CD4-positive, alpha-beta T cell treated with Interleukin-15 for 1 hour (primary cell): ENCODE measurements around the gene MCFD2.
"Not testable (repeated sequence)": the region's sequence is repeated elsewhere in the genome, so short reads cannot be mapped to it uniquely, and the experiment has no call there.

Experiments used
- DNase-seq: peaks from one replicate; pipeline ENCODE4 v3.0.0-alpha.2; 2020

Gene MCFD2

DNA sequence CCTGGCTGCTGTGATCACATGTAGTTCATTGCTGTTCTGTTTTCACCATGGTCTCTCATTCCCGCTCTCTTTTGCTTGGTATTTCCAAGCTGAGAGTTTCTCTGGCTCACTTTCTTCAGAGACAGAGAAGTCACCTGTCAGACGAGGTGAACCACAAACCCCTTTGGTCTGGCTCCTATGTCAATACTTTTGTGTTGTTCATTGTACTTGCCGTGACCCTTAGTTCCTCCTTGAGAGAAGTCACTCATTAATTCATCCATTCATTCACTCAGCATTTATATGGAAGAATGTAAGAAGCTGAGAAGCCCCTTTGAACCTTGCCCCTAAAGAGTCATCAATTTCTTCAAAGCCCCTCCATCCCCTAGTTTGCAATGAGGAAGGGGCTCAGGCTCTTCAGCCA, 15.2 kb downstream of the MCFD2 start:
- no peak for DNase-seq

DNA sequence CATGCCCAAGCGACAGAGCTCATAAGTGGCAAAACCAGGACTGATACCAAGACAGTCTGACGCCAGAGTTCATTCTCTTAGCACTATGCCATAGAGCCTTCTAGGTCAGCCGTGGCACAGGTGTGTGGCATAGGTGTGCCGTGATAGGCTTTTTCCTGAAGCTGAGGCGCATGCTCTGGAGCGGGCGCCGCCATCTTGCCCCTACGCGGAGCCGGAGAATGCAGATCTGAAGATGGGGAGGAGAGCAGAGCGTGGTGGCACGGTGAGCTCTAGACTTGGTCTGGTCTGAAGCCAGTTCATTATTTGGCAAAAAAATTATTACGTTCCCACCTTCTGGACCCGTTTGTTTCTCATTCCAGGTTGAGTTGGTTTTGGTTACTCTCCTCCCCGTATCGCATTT, 16.6 kb downstream of the MCFD2 start:
- no peak for DNase-seq

DNA sequence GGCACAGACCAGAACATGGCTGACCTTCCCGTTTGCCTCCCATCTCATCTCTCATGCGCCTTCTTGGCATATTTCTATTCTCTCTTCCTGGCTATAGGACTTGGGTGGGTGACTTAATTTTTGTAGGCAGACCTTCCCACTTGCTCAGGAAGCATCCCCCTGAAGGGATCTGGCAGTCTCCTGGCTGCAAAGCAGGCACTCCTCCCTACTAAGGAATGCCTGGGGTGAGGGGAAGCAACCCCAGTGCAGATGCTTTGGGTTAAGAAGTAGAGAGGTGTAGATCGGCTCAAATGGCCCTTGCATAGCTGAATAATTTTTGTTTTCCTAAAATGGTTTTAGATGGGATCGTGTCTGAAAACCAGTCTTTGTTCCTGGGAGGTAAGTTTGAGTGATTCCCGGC, 17.6 kb downstream of the MCFD2 start:
- DNase-seq = no peak

DNA sequence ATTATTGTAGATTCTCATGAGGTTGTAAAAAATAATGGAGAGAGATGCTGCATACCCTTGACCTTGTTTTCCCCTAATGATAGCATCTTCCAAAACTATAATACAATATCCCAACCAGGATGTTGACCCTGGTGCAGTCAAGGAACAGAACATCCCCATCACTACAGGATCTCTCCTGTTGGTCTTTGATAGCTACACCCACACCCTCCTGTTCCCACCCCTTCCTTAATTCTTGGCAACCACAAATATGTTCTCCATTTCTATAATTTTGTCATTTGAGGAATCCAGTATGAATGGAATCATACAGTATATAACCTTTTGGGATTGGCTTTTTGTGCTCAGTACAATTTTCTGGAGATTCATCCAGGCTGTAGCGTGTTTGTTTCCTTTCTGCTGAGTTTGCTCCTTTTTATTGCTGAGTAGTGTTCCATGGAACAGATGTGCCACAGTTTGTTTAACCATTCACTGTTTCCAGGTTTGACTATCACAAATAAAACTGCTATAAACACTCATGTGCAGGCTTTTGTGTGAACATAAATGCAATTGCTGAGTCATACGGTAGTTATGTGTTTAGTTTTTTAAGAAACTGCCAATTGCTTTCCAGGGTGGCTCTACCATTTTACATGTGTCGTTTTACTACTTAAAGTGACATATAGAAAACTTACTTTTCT, 22.2 kb downstream of the MCFD2 start:
- no peak for DNase-seq

DNA sequence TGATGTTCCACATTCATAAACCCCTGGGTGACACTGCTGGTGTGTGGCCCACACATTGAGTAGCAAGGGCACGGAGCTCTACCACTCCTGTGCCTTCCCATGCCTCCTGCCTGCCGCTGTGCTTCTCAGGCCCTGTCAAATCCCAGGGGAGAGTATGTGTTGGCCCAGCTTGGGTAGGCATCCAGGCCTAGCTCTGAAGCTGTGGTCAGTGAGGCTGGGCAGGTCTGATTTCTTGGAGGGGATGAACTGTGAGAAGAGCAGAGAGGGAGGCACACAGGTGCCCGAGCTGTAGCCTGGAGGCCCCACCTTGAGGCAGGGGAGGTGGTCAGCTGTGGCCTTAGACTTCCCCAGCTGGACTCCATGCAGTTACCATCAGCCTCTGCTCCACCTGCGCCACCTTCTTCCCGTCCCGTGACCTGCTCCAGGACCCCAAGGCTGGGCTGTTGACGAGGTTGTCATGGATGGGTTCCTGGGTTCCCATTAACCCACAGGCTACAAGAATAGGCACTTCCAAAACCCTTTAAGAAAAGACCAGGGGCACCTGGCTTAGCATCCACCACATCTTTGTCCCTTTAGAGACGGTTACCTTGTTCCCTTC, 23.6 kb downstream of the MCFD2 start:
- DNase-seq = no peak

DNA sequence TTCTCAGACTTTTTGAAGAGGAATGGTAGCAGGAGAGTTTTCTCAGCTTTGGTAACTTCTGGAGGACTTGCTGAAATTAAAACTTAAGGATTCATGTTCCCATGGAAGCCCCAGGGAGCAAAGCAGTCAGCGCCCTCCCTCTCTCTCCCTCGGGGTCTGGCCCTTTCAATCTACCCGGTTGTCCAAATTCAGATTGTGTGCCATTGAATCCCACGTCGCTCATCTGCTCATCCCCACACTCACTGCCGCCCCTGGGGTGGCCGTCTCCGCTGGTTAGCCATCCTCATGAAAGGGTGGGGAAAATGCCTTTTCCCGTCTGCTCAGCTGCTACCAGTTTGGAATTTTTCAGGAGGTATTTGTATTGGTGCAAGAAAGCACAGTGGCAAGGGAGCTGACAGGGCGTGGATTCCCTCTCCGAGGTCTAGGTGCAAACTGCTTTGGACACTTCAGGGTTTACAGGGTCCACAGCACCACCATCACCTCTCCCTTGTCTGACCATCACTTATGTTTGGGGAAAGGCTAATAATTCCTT, 27.1 kb downstream of the MCFD2 start:
- DNase-seq = no peak

DNA sequence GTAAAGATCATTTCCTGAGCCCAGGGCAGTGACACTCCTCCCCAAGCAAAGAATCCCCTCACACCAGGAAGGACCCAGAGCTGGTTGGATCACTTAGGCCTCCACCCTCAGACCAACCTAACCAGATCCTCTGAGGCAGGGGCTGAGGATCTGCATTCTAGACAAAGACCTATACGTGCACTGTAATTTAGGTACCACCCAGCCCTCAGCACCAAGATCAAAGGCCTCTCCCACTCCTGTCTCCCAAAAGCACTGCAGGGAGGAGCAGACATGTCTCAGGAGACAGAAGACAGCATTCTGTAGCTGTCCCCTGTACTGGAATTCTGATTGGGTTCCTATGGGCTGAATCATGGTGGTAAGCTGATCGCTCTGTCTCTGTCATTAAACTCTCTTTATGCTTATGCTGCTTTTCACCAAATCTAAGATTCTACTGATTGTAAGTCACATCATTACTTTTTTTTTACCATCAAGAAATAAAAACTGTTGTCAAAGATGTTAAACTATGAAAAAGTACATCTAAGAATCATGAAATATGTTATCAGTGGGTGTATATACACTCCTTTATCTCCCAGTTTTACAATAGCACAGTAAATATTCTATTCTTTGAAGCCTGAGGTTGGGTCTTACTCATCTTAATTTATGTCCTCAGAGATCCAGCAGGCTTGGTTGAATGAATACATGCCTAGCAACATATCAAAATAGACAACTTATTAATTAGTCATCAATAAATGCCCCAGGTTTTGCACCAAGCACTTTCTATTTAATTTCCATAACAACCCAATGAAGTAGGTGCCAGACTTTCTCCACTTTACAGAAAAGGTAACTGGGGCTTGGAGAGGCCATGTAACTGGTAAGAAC, 28.3 kb downstream of the MCFD2 start:
- DNase-seq = no peak

DNA sequence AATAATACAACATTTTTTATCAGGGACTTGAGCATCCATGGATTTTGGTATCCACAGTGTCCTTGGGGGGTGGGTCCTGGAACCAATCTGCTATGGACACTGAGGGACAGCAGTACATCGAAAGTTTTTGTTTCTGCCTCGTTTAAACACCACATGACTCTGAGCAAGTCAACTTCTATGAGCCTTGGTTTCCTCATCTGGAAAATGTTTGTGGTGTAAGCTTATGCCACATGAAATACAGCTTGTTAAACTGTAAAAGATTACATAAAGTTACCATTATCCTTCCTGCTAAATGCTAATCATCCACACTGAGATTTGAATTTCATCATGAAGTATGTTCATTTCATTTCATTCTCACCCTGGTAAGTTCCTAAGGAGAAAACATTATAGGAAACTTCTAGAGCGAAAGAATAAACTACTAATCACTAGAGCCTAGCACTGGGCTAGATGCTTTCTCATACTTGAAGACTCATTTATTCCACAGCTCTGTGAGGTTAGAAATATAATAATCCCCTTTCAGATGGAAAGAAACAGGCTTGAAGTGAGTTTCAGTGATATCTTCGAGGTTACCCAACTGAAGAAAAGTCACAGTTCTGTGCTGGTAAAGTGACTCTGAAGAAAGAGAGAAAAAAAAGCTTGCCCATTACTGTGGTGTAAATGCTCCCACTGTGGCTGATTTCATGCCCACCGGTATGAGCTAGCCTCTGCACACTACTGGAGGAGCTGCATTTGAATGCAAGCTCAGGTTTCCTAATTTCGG, 29.2 kb downstream of the MCFD2 start:
- no peak for DNase-seq

DNA sequence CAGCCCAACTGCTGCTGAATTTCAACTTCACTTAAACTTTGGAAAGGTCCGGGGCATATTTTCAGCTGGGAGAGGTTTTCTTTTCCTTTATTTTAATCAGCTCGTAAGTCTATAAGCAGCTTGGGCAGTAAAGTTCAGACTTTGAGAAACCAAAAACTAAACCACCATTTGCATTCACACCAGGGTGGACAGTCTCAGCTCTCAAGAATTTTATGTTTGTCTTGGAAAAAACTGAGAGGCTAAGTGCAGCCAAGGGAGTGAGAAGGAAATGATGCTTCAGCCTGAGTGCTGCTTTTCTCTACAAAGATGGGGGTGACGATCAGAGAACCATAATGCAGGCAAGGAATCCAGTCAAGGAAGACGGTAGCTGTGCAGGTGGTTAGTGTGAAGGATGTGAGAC, 30.2 kb downstream of the MCFD2 start:
- DNase-seq = no peak

DNA sequence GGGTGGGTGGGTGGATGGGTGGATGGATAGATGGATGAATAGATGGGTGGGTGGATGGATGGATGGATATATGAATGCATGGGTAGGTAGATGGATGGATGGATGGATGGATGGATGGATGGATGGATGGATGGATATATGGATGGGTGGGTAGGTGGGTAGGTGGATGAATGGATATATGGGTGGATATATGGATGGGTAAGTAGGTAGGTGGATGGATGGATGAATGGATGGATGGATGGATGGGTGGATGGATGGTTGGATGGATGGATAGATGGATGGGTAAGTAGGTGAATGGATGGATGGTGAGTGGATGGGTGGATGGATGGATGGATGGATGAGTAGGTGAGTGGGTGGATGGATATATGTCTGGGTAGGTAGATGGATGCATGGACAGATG, 36.1 kb downstream of the MCFD2 start:
- no peak for DNase-seq

DNA sequence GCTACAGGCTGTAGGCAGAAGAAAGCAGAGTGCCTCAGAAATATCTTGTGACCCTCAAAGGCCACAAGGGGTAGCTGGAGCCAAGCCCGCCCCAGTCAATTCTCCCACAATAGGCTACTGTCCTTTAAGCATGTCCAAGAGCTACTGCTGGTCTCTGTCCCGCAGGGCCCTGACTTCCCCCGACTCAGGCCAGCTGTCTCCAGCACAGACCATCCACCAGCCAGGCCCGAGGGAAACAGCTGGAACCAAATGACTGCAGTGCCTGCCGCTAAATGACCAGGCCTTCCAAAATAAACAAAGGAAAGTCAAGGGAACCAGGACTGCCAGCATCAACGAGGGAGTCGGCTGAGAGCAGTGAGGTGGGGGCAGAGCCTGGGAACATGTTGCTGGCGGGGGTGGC, 36.7 kb downstream of the MCFD2 start:
- DNase-seq = no peak

DNA sequence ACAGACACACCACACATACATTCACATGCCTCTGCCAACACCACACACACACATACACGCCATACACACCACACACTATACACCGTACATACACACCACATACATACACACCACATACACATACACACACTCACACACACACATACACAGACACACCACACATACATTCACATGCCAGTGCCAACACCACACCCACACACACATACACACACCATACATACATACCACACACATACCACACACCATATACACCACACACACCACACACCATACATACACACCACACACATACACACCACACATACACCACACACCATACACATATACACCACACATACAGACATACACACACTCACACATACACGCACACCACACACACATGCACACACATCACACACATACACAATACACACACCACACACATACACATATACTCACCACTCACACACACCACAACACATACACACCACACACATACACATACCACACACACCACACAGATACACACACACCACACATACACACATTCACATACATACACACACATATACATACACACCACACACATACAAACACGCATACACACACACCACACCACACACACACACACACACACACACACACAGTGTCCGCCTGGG, 37.2 kb downstream of the MCFD2 start:
- no peak for DNase-seq

DNA sequence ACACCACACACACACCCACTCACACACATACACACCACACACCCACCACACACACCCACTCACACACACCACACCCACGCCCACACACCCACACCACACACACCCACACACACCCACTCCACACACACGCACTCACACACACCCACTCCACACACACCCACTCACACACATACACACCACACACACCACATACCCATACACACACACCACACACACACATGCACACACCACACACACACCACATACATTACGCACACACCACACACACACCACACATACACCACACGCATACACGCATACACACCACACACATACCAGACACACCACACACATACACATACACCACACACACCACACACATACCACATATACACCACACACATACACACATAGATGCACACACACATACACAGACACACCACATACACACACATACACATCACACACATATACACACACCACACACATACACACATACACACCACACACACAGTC, 37.9 kb downstream of the MCFD2 start:
- no peak for DNase-seq

DNA sequence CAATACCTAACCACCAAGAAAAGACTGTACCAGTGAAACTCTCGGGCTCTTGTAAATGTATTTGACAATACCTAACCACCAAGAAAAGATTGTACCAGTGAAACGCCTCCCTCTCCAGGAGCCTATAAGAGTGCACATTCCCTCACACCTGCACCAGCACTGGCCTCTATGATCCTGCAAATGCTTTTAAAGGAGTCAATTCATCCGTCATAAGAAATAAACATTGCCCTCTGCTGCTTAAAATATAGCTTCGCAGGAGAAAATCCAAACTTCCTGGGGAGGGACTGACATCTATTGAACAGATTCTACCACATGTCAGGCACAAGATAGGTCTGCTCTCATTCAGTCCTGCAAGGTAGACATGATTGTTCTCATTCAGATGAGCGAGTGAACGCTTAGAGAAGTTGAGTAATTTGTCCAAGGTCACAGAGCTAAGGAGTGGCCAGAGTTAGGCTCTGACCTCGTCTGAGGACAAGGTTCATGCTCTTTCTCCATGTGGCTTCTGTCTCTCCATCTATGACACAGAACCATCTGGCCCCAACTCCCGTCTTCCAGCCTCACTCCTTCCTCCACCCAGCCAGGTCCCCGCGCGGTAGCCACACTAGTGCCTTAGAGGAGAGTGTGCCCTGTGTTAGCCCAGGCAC, 38.7 kb downstream of the MCFD2 start:
- no peak for DNase-seq

DNA sequence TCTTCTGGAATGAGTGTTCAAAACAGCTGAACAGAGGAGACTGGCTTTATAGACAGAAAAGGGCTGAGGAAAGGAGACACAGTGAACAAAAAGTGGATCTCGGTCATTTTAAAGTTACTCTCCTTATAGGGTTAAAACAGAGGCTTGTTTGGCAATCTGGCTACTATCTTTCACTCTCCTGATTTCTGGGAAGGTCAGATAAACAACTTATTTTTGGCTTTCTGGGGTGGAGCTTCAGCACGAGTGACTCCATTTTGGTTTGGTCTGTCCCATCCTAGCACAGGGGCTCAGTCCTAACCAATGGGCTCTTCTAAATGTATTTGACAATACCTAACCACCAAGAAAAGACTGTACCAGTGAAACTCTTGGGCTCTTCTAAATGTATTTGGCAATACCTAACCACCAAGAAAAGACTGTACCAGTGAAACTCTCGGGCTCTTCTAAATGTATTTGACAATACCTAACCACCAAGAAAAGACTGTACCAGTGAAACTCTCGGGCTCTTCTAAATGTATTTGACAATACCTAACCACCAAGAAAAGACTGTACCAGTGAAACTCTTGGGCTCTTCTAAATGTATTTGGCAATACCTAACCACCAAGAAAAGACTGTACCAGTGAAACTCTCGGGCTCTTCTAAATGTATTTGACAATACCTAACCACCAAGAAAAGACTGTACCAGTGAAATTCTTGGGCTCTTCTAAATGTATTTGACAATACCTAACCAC, 39.5 kb downstream of the MCFD2 start:
- DNase-seq = not testable (repeated sequence)

DNA sequence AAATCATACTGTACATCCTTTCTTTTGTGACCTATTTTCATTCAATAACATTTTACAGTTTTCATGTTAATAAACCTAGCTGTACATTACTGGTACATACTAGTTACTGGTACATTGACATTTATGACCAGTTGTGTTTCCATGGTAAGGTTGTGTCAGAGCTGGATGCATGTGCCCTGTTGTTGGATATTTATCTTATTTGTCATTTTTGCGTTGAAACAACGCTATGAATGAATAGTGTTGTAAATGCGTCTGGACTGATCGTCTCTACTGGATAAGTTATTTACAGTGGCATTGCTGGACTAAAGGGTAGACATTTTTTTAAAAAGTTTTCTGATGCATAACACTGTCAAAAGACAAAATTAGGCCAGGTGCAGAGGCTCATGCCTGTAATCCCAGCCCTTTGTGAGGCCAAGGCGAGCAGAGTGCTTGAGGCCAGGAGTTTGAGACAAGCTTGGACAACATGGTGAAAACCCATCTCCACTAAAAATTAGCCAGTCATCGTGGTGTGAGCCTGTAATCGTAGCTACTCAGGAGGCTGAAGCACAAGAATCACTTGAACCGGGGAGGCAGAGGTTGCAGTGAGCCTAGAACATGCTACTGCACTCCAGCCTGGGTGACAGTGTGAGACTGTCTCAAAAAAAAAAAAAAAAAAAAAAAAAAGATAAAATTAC, 40.2 kb downstream of the MCFD2 start:
- DNase-seq = no peak

DNA sequence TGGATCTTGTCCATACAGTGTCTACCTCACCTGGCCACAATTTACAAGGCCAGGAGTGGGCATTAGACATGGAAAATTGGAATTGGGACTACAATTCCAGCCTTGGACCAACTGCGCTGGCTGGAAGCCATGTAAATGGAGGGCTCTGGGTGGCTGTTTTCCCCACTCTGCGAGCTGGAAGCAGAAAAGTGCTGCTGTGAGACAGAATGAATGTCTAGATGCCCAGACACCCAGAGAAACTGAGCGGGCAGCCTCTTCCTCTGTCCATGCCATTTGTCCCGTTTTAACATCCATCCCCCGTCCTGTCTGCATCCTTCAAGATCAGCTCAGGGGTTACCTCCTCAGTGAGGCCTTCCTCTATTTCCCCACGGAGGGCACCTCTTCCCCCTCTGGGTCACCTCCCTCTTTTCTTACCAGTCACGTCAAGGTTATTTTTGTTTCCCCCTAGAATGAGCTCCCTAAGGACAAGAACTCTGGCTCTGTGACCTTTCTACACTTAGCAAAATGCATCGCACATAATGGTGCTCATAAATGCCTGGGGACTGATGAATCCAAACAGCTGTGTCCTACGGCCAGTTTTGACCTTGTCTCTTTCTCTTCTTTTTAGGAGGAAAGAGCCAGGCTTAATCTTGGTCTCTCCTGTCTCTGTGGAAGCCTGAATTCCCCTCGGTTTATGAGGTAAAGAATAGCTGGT, 41.2 kb downstream of the MCFD2 start:
- no peak for DNase-seq

DNA sequence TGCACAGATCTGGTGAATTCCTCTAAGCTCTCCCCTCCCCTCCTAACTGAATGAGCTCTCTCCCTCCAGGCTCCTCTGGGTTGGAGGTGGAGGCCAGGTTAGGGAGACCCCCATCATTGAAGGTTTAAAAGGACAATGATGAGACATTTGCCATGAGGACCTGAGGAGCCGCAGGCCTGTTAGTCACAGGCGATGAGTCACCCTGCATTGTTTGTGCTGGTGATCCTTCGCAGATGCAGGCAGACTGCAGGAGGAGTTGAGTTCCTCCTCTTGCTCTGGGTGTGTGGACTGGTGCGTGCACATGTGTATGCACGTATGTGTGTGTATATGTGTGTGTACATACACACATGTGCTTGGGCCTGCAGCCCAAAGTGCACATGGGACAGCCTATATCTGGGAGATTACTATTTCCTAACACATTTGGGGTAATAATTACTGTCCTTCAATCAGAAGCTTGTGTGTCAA, 42.0 kb downstream of the MCFD2 start:
- peak; percentile 51 for DNase-seq

DNA sequence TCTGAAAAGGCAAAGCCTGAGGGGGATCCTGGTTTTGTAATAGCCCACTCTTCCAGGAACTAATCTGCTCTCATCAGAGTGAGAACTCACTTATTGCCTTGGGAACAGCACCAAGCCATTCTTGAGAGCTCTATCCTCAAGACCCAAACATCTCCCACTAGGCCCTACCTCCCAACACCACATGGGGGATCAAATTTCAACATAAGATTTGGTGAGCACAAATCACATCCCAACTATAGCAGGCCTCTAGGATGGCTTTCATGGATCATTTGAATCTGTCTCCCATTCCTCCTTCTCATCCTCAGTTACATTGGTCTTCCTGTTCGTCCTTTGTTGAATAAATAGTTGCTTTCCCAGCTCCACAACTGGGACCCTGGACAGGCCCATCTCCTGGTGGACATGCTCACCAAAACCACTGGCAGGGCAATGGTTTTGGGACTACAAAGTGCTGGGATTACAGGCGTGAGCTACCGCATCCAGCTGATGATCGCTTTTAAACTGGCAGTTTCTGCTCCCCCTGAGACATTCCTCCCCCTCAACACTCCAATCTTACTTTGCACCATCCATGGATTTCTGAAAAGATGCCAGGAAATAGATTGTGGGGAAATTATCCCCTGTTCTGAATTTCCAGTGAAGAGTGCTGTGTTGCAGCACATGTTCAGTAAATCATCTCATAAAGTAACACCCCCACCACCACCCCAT, 42.6 kb downstream of the MCFD2 start:
- DNase-seq = no peak
